ENCODE data around the gene TUBB1. TPM values are rescaled to one million over a fixed set of nuclear protein-coding genes. Genes with fewer than 3 reads are reported as not detected.
A peak's percentile ranks its signal among the peaks of the same experiment; 100 is the strongest.

TUBB1 gene
- total and polyA plus RNA-seq, 2 of the 13 experiments (the other 11 are each of a cell fraction or from before 2014, with no cell fraction given), result 0.11 to 57.6 TPM

DNA sequence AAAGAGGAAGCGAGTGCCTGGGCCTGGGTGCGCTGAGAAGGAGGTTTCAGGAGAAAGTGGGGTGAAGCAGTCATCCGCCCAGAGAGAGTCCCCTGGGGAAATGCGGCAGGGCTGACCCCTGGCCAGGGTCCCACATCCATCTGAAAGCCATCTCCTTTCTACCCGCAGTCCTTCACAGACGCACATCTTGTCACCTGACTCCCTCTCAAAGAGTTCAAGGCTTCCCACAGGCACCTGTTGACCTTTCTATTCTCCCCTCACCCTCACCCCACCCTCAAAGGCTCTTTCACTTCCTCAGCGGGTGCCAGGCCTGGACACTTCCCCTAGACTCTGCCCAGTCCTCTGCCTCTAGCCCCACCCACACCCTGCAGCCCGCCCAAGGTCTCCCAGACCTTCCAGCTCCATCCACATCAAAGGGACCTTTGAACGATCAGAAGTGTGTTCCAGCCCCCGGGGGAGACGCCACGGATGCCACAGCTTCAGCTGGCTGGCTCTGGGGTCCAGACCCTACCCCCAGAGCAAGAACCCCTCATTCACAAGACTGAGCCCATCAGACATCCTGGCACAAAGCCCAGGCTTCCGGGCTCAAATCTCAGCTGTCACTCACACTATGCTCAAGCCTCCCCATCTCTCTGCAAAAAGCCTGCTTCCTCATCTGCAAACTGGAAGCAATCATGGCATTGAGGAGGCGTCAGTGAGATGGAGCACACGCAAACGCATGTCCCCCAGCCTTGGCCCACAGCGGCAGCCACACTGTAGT is 14.3 kb upstream of the TUBB1 start (continued):
- TF ChIP-seq GATAD2A (CRISPR knock-in tag; IDR thresholded peaks at IDR 0.05) (peak; percentile 54; the same call in 1 of the 2 replicates), ZNF607 (CRISPR knock-in tag; IDR thresholded peaks at IDR 0.05; ENCODE audit: borderline replicate concordance) (0 out of 2 replicates have a peak, but pooled peaks have one; percentile 37), SAP130 (CRISPR knock-in tag; IDR thresholded peaks at IDR 0.05; ENCODE audit: low read depth) (peak; percentile 72), ZNF367 (CRISPR knock-in tag; IDR thresholded peaks at IDR 0.05; ENCODE audit: borderline replicate concordance) (no peak), ELF3 (CRISPR knock-in tag; IDR thresholded peaks at IDR 0.05) (peak; percentile 67)
- TF ChIP-seq, protein P1, sequence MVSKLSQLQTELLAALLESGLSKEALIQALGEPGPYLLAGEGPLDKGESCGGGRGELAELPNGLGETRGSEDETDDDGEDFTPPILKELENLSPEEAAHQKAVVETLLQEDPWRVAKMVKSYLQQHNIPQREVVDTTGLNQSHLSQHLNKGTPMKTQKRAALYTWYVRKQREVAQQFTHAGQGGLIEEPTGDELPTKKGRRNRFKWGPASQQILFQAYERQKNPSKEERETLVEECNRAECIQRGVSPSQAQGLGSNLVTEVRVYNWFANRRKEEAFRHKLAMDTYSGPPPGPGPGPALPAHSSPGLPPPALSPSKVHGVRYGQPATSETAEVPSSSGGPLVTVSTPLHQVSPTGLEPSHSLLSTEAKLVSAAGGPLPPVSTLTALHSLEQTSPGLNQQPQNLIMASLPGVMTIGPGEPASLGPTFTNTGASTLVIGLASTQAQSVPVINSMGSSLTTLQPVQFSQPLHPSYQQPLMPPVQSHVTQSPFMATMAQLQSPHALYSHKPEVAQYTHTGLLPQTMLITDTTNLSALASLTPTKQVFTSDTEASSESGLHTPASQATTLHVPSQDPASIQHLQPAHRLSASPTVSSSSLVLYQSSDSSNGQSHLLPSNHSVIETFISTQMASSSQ (IDR thresholded peaks at IDR 0.05; ENCODE audit: low read depth), result no peak
- TF ChIP-seq, protein P1 (CRISPR knock-in tag; IDR thresholded peaks at IDR 0.05; ENCODE audit: borderline replicate concordance), result peak; percentile 67; the same call in 1 of the 2 replicates
- TF ChIP-seq, protein P2, sequence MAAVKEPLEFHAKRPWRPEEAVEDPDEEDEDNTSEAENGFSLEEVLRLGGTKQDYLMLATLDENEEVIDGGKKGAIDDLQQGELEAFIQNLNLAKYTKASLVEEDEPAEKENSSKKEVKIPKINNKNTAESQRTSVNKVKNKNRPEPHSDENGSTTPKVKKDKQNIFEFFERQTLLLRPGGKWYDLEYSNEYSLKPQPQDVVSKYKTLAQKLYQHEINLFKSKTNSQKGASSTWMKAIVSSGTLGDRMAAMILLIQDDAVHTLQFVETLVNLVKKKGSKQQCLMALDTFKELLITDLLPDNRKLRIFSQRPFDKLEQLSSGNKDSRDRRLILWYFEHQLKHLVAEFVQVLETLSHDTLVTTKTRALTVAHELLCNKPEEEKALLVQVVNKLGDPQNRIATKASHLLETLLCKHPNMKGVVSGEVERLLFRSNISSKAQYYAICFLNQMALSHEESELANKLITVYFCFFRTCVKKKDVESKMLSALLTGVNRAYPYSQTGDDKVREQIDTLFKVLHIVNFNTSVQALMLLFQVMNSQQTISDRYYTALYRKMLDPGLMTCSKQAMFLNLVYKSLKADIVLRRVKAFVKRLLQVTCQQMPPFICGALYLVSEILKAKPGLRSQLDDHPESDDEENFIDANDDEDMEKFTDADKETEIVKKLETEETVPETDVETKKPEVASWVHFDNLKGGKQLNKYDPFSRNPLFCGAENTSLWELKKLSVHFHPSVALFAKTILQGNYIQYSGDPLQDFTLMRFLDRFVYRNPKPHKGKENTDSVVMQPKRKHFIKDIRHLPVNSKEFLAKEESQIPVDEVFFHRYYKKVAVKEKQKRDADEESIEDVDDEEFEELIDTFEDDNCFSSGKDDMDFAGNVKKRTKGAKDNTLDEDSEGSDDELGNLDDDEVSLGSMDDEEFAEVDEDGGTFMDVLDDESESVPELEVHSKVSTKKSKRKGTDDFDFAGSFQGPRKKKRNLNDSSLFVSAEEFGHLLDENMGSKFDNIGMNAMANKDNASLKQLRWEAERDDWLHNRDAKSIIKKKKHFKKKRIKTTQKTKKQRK (IDR thresholded peaks at IDR 0.05; ENCODE audit: low read length), result no peak
- TF ChIP-seq, protein P3, sequence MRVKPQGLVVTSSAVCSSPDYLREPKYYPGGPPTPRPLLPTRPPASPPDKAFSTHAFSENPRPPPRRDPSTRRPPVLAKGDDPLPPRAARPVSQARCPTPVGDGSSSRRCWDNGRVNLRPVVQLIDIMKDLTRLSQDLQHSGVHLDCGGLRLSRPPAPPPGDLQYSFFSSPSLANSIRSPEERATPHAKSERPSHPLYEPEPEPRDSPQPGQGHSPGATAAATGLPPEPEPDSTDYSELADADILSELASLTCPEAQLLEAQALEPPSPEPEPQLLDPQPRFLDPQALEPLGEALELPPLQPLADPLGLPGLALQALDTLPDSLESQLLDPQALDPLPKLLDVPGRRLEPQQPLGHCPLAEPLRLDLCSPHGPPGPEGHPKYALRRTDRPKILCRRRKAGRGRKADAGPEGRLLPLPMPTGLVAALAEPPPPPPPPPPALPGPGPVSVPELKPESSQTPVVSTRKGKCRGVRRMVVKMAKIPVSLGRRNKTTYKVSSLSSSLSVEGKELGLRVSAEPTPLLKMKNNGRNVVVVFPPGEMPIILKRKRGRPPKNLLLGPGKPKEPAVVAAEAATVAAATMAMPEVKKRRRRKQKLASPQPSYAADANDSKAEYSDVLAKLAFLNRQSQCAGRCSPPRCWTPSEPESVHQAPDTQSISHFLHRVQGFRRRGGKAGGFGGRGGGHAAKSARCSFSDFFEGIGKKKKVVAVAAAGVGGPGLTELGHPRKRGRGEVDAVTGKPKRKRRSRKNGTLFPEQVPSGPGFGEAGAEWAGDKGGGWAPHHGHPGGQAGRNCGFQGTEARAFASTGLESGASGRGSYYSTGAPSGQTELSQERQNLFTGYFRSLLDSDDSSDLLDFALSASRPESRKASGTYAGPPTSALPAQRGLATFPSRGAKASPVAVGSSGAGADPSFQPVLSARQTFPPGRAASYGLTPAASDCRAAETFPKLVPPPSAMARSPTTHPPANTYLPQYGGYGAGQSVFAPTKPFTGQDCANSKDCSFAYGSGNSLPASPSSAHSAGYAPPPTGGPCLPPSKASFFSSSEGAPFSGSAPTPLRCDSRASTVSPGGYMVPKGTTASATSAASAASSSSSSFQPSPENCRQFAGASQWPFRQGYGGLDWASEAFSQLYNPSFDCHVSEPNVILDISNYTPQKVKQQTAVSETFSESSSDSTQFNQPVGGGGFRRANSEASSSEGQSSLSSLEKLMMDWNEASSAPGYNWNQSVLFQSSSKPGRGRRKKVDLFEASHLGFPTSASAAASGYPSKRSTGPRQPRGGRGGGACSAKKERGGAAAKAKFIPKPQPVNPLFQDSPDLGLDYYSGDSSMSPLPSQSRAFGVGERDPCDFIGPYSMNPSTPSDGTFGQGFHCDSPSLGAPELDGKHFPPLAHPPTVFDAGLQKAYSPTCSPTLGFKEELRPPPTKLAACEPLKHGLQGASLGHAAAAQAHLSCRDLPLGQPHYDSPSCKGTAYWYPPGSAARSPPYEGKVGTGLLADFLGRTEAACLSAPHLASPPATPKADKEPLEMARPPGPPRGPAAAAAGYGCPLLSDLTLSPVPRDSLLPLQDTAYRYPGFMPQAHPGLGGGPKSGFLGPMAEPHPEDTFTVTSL (CRISPR knock-in tag; IDR thresholded peaks at IDR 0.05; ENCODE audit: borderline replicate concordance), result peak; percentile 35; the same call in 1 of the 2 replicates
- TF ChIP-seq, protein P4, sequence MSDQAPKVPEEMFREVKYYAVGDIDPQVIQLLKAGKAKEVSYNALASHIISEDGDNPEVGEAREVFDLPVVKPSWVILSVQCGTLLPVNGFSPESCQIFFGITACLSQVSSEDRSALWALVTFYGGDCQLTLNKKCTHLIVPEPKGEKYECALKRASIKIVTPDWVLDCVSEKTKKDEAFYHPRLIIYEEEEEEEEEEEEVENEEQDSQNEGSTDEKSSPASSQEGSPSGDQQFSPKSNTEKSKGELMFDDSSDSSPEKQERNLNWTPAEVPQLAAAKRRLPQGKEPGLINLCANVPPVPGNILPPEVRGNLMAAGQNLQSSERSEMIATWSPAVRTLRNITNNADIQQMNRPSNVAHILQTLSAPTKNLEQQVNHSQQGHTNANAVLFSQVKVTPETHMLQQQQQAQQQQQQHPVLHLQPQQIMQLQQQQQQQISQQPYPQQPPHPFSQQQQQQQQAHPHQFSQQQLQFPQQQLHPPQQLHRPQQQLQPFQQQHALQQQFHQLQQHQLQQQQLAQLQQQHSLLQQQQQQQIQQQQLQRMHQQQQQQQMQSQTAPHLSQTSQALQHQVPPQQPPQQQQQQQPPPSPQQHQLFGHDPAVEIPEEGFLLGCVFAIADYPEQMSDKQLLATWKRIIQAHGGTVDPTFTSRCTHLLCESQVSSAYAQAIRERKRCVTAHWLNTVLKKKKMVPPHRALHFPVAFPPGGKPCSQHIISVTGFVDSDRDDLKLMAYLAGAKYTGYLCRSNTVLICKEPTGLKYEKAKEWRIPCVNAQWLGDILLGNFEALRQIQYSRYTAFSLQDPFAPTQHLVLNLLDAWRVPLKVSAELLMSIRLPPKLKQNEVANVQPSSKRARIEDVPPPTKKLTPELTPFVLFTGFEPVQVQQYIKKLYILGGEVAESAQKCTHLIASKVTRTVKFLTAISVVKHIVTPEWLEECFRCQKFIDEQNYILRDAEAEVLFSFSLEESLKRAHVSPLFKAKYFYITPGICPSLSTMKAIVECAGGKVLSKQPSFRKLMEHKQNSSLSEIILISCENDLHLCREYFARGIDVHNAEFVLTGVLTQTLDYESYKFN (CRISPR knock-in tag; conservative IDR thresholded peaks at IDR 0.05), result peak; percentile 61
